ENCODE results near the gene KIFC1. TPM values are rescaled to one million over a fixed set of nuclear protein-coding genes. Genes with fewer than 3 reads are reported as not detected.

KIFC1 gene
- polyA plus RNA-seq, 1 donor = 18.4 TPM

GRCh38 chr6:33443619-33444504 is 52.2 kb downstream of the KIFC1 start:
- WGBS (ENCODE audit: insufficient coverage, low lambda C conversion rate) = 100% methylated on average over 2 of the region's 18 CpGs

GRCh38 chr6:33445119-33445603 is 53.5 kb downstream of the KIFC1 start:
- DNase-seq = no peak
- peaks cover 65% of the 10 kb centered on the region for H3K36me3 ChIP-seq (ENCODE audit: control insufficient read depth, insufficient read depth, low read length)
- no CpG with 5 or more reads among the region's 3 CpGs for WGBS (ENCODE audit: insufficient coverage, low lambda C conversion rate)
- no peaks in the 10 kb centered on the region for H3K4me1 ChIP-seq (ENCODE audit: control insufficient read depth, insufficient read depth, low read length)
- no peak overlapping the region for H3K27ac ChIP-seq (ENCODE audit: low read length)
- no peak overlapping the region for H3K4me3 ChIP-seq (ENCODE audit: low read length)
- H3K27me3 ChIP-seq (ENCODE audit: control insufficient read depth, insufficient read depth, low read length) = no peaks in the 10 kb centered on the region
- H3K9me3 ChIP-seq (ENCODE audit: control insufficient read depth, low read depth, low read length) = no peaks in the 10 kb centered on the region

More at GRCh38 chr6:33443619-33444504, 52.2 kb downstream of the KIFC1 start:
- no peaks in the 10 kb centered on the region for H3K27me3 ChIP-seq (ENCODE audit: control insufficient read depth, insufficient read depth, low read length)
- H3K9me3 ChIP-seq (ENCODE audit: control insufficient read depth, low read depth, low read length) = no peaks in the 10 kb centered on the region
- DNase-seq = no peak
- H3K4me3 ChIP-seq (ENCODE audit: low read length) = no peak overlapping the region
- no peak overlapping the region for H3K27ac ChIP-seq (ENCODE audit: low read length)
- H3K36me3 ChIP-seq (ENCODE audit: control insufficient read depth, insufficient read depth, low read length) = peaks cover 69% of the 10 kb centered on the region
- no peaks in the 10 kb centered on the region for H3K4me1 ChIP-seq (ENCODE audit: control insufficient read depth, insufficient read depth, low read length)

GRCh38 chr6:33446356-33446755 is 54.7 kb downstream of the KIFC1 start:
- H3K27me3 ChIP-seq (ENCODE audit: control insufficient read depth, insufficient read depth, low read length) = no peaks in the 10 kb centered on the region
- DNase-seq = no peak
- no peaks in the 10 kb centered on the region for H3K9me3 ChIP-seq (ENCODE audit: control insufficient read depth, low read depth, low read length)
- no CpG with 5 or more reads among the region's 10 CpGs for WGBS (ENCODE audit: insufficient coverage, low lambda C conversion rate)
- no peak overlapping the region for H3K27ac ChIP-seq (ENCODE audit: low read length)
- H3K4me3 ChIP-seq (ENCODE audit: low read length) = no peak overlapping the region
- no peaks in the 10 kb centered on the region for H3K4me1 ChIP-seq (ENCODE audit: control insufficient read depth, insufficient read depth, low read length)
- peaks cover 58% of the 10 kb centered on the region for H3K36me3 ChIP-seq (ENCODE audit: control insufficient read depth, insufficient read depth, low read length)

GRCh38 chr6:33450434-33450833 is 58.8 kb downstream of the KIFC1 start:
- DNase-seq = no peak
- Histone ChIP-seq H3K27ac (ENCODE audit: low read length) (no peak overlapping the region), H3K4me1 (ENCODE audit: control insufficient read depth, insufficient read depth, low read length) (no peaks in the 10 kb centered on the region), H3K36me3 (ENCODE audit: control insufficient read depth, insufficient read depth, low read length) (peaks cover 33% of the 10 kb centered on the region), H3K4me3 (ENCODE audit: low read length) (no peak overlapping the region), H3K27me3 (ENCODE audit: control insufficient read depth, insufficient read depth, low read length) (no peaks in the 10 kb centered on the region), H3K9me3 (ENCODE audit: control insufficient read depth, low read depth, low read length) (no peaks in the 10 kb centered on the region)
- WGBS (ENCODE audit: insufficient coverage, low lambda C conversion rate) = no CpG with 5 or more reads among the region's 3 CpGs

GRCh38 chr6:33451606-33452005 is 60.0 kb downstream of the KIFC1 start:
- no peak for DNase-seq
- Histone ChIP-seq H3K27me3 (ENCODE audit: control insufficient read depth, insufficient read depth, low read length) (no peaks in the 10 kb centered on the region), H3K9me3 (ENCODE audit: control insufficient read depth, low read depth, low read length) (no peaks in the 10 kb centered on the region), H3K36me3 (ENCODE audit: control insufficient read depth, insufficient read depth, low read length) (peaks cover 37% of the 10 kb centered on the region), H3K27ac (ENCODE audit: low read length) (no peak overlapping the region), H3K4me3 (ENCODE audit: low read length) (no peak overlapping the region), H3K4me1 (ENCODE audit: control insufficient read depth, insufficient read depth, low read length) (no peaks in the 10 kb centered on the region)
- WGBS (ENCODE audit: insufficient coverage, low lambda C conversion rate) = no CpG with 5 or more reads among the region's 15 CpGs

- no peak for DNase-seq
- Histone ChIP-seq H3K27me3 (ENCODE audit: control insufficient read depth, insufficient read depth, low read length) (no peaks in the 10 kb centered on the region), H3K4me1 (ENCODE audit: control insufficient read depth, insufficient read depth, low read length) (no peaks in the 10 kb centered on the region), H3K4me3 (ENCODE audit: low read length) (no peak overlapping the region), H3K9me3 (ENCODE audit: control insufficient read depth, low read depth, low read length) (no peaks in the 10 kb centered on the region), H3K27ac (ENCODE audit: low read length) (no peak overlapping the region), H3K36me3 (ENCODE audit: control insufficient read depth, insufficient read depth, low read length) (peaks cover 35% of the 10 kb centered on the region)
- WGBS (ENCODE audit: insufficient coverage, low lambda C conversion rate) = no CpG with 5 or more reads among the region's 4 CpGs
Observed at GRCh38 chr6:33452496-33452895, 60.9 kb downstream of the KIFC1 start.

- no peak for DNase-seq
- H3K4me1 ChIP-seq (ENCODE audit: control insufficient read depth, insufficient read depth, low read length) = no peaks in the 10 kb centered on the region
- no peaks in the 10 kb centered on the region for H3K27me3 ChIP-seq (ENCODE audit: control insufficient read depth, insufficient read depth, low read length)
- H3K36me3 ChIP-seq (ENCODE audit: control insufficient read depth, insufficient read depth, low read length) = peaks cover 25% of the 10 kb centered on the region
- H3K27ac ChIP-seq (ENCODE audit: low read length) = no peak overlapping the region
- H3K9me3 ChIP-seq (ENCODE audit: control insufficient read depth, low read depth, low read length) = no peaks in the 10 kb centered on the region
- peak overlapping the region; percentile 90 for H3K4me3 ChIP-seq (ENCODE audit: low read length)
- 7% methylated on average over 3 of the region's 12 CpGs for WGBS (ENCODE audit: insufficient coverage, low lambda C conversion rate)
Observed at GRCh38 chr6:33453393-33454008, 61.9 kb downstream of the KIFC1 start.

- WGBS (ENCODE audit: insufficient coverage, low lambda C conversion rate) = no CpG with 5 or more reads among the region's 65 CpGs
Observed at GRCh38 chr6:33454009-33454946, 62.7 kb downstream of the KIFC1 start, which contains the start of gene ZBTB9. ZBTB9 (plus strand) TSS chr6:33454576; CDS start chr6:33455101, 525 bp downstream.

GRCh38 chr6:33455051-33455450 is 63.4 kb downstream of the KIFC1 start:
- no peak overlapping the region for H3K27ac ChIP-seq (ENCODE audit: low read length)
- DNase-seq = no peak
- H3K4me3 ChIP-seq (ENCODE audit: low read length) = peak overlapping the region; percentile 90
- no peaks in the 10 kb centered on the region for H3K4me1 ChIP-seq (ENCODE audit: control insufficient read depth, insufficient read depth, low read length)
- H3K36me3 ChIP-seq (ENCODE audit: control insufficient read depth, insufficient read depth, low read length) = peaks cover 18% of the 10 kb centered on the region
- H3K27me3 ChIP-seq (ENCODE audit: control insufficient read depth, insufficient read depth, low read length) = no peaks in the 10 kb centered on the region
- H3K9me3 ChIP-seq (ENCODE audit: control insufficient read depth, low read depth, low read length) = no peaks in the 10 kb centered on the region
- WGBS (ENCODE audit: insufficient coverage, low lambda C conversion rate) = no CpG with 5 or more reads among the region's 16 CpGs

More at GRCh38 chr6:33454009-33454946, 62.7 kb downstream of the KIFC1 start, which contains the start of gene ZBTB9:
- DNase-seq = peak; percentile 96 to 98
- peaks cover 18% of the 10 kb centered on the region for H3K36me3 ChIP-seq (ENCODE audit: control insufficient read depth, insufficient read depth, low read length)
- H3K4me1 ChIP-seq (ENCODE audit: control insufficient read depth, insufficient read depth, low read length) = no peaks in the 10 kb centered on the region
- peak within 1 kb of the TSS; percentile 90 for H3K4me3 ChIP-seq (ENCODE audit: low read length)
- no peaks in the 10 kb centered on the region for H3K9me3 ChIP-seq (ENCODE audit: control insufficient read depth, low read depth, low read length)
- H3K27me3 ChIP-seq (ENCODE audit: control insufficient read depth, insufficient read depth, low read length) = no peaks in the 10 kb centered on the region
- peak within 1 kb of the TSS; percentile 55 for H3K27ac ChIP-seq (ENCODE audit: low read length)

GRCh38 chr6:33456156-33456555 is 64.5 kb downstream of the KIFC1 start:
- no peak overlapping the region for H3K27ac ChIP-seq (ENCODE audit: low read length)
- no peaks in the 10 kb centered on the region for H3K4me1 ChIP-seq (ENCODE audit: control insufficient read depth, insufficient read depth, low read length)
- no peaks in the 10 kb centered on the region for H3K27me3 ChIP-seq (ENCODE audit: control insufficient read depth, insufficient read depth, low read length)
- no CpG with 5 or more reads among the region's 12 CpGs for WGBS (ENCODE audit: insufficient coverage, low lambda C conversion rate)
- H3K36me3 ChIP-seq (ENCODE audit: control insufficient read depth, insufficient read depth, low read length) = peaks cover 18% of the 10 kb centered on the region
- no peaks in the 10 kb centered on the region for H3K9me3 ChIP-seq (ENCODE audit: control insufficient read depth, low read depth, low read length)
- no peak overlapping the region for H3K4me3 ChIP-seq (ENCODE audit: low read length)
- no peak for DNase-seq
